K562 (cell line): ENCODE results near the gene AJM1. TPM values are rescaled to one million over a fixed set of nuclear protein-coding genes. Genes with fewer than 3 reads are reported as not detected.

ENCODE experiments used
- CBX8 ChIP-seq: fragments of 200-600 bp; sonication (generic); IDR thresholded peaks from 2 replicates; pipeline ENCODE4 v1.6.1; 2012; ENCODE audit warnings: borderline replicate concordance, mixed run types, low read depth, mild to moderate bottlenecking, moderate library complexity, mixed read lengths, low read length, control low read depth, inconsistent platforms; ENCODE audit not compliant: poor library complexity, severe bottlenecking; ENCODE audit errors: extremely low read depth
- ELF2 ChIP-seq: fragments of 250-450 bp; sonication (Bioruptor Pico); IDR thresholded peaks from 2 replicates; pipeline ENCODE4 v1.5.0; 2021; ENCODE audit warnings: mild to moderate bottlenecking
- EP400 ChIP-seq: fragments of 450-650 bp; IDR thresholded peaks from 2 replicates; pipeline ENCODE4 v1.6.1; 2017; ENCODE audit warnings: antibody characterized with exemption, mild to moderate bottlenecking, moderate library complexity
- HDAC3 ChIP-seq: fragments of 450-650 bp; IDR thresholded peaks from 2 replicates; pipeline ENCODE4 v1.6.1; 2018; ENCODE audit warnings: borderline replicate concordance, mild to moderate bottlenecking, moderate library complexity; ENCODE audit not compliant: partially characterized antibody
- KDM5B ChIP-seq: fragments of 200-600 bp; sonication (generic); IDR thresholded peaks from 2 replicates; pipeline ENCODE4 v1.6.1; 2012; ENCODE audit warnings: low read depth, mild to moderate bottlenecking, moderate library complexity, low read length, control low read depth, inconsistent platforms; ENCODE audit not compliant: insufficient replicate concordance
- NR1H2 ChIP-seq: sonication (generic); formaldehyde crosslinking; IDR thresholded peaks from 2 replicates; pipeline ENCODE4 v1.4.0; 2020; ENCODE audit warnings: mild to moderate bottlenecking, missing genetic modification reagents
- PRMT5 ChIP-seq: sonication (generic); formaldehyde crosslinking; IDR thresholded peaks from 2 replicates; pipeline ENCODE4 v1.5.0; 2020; ENCODE audit warnings: missing genetic modification reagents
- SAFB ChIP-seq: fragments of 200-400 bp; formaldehyde crosslinking; IDR thresholded peaks from 2 replicates; pipeline ENCODE4 v1.6.1; 2017; ENCODE audit warnings: low read depth, low read length, borderline replicate concordance
- SNRNP70 ChIP-seq: fragments of 200-400 bp; formaldehyde crosslinking; optimal IDR thresholded peaks from 2 replicates; pipeline ENCODE3; 2017; ENCODE audit warnings: low read depth, low read length
- TARDBP ChIP-seq: fragments of 450-650 bp; IDR thresholded peaks from 2 replicates; pipeline ENCODE4 v1.6.1; 2016
- ZNF146 ChIP-seq: IDR thresholded peaks from one replicate; pipeline ENCODE4 v1.6.1; 2018; ENCODE audit warnings: missing compliant biosample characterization; ENCODE audit not compliant: unreplicated experiment
- ZNF24 ChIP-seq: fragments of 450-650 bp; IDR thresholded peaks from 2 replicates; pipeline ENCODE4 v1.6.1; 2016
- ZNF785 ChIP-seq: fragments of 250-450 bp; sonication (Bioruptor Pico); IDR thresholded peaks from 2 replicates; pipeline ENCODE4 v1.4.0; 2020; ENCODE audit warnings: mild to moderate bottlenecking
- polyA plus RNA-seq, 8 experiments: library from polyadenylated mRNA; depleted of rRNA in 4 of 8; stranded (reverse) in 5 of 8; unstranded in 3 of 8; fragments of >200 nt; fragmentation: Nextera tagmentation in 2 of 8; fragmentation: Illumina TruSeq in 1 of 8; extraction: Ambion mirVana in 2 of 8; extraction: Trizol in 1 of 8; gene quantifications; 2 replicates each; pipeline versions ENCODE4 v1.2.1 to v1.2.3, GENCODE V29; 2011 to 2014; ENCODE audit warnings: inconsistent platforms in 1 of 8, missing spikeins in 1 of 8
- total RNA-seq, 7 experiments: library from RNA; depleted of rRNA in 6 of 7; stranded (reverse); fragments of >200 nt in 6 of 7; fragmentation: Illumina TruSeq in 2 of 7; extraction: Trizol in 2 of 7; gene quantifications; 2 replicates each; pipeline versions ENCODE4 v1.2.1 to v1.2.3, GENCODE V29; 2011 to 2021; ENCODE audit warnings: low replicate concordance in 1 of 7
- TF ChIP-seq, protein P1 (sequence below): fragments of 450-650 bp; IDR thresholded peaks from 2 replicates; pipeline ENCODE4 v1.6.1; 2016; ENCODE audit warnings: antibody characterized with exemption
- TF ChIP-seq, protein P2 (sequence below): conservative IDR thresholded peaks from 2 replicates; pipeline ENCODE4 v1.6.1; 2011; ENCODE audit warnings: low read depth, mild to moderate bottlenecking, low read length; ENCODE audit not compliant: control insufficient read depth
- TF ChIP-seq, protein P3 (sequence below): fragments of 450-650 bp; IDR thresholded peaks from 2 replicates; pipeline ENCODE4 v1.6.1; 2016; ENCODE audit warnings: missing biosample characterization, missing genetic modification characterization
- TF ChIP-seq, protein P4 (sequence below), 2 experiments: IDR thresholded peaks; 2 replicates each; pipeline ENCODE4 v1.6.1; 2012; ENCODE audit warnings: improper control_type of control experiment in 2 of 2, low read depth in 2 of 2, low read length in 2 of 2, borderline replicate concordance in 1 of 2
- TF ChIP-seq, protein P5 (sequence below), 2 experiments: fragments of 200-800 bp in 1 of 2; sonication (Bioruptor generic) in 1 of 2; sonication (generic) in 1 of 2; formaldehyde crosslinking in 1 of 2; IDR thresholded peaks in 1 of 2; conservative IDR thresholded peaks in 1 of 2; 2 replicates each; pipeline versions ENCODE4 v1.5.0 to v1.6.1; 2016 to 2020; ENCODE audit warnings: missing compliant biosample characterization in 1 of 2, missing genetic modification characterization in 1 of 2, missing genetic modification reagents in 1 of 2

AJM1 gene
- total and polyA plus RNA-seq, 9 of the 15 experiments (the other 6 are each of a cell fraction or from before 2014, with no cell fraction given): 0.01 to 3.7 (median 0.65) TPM; not detected in 1

DNA sequence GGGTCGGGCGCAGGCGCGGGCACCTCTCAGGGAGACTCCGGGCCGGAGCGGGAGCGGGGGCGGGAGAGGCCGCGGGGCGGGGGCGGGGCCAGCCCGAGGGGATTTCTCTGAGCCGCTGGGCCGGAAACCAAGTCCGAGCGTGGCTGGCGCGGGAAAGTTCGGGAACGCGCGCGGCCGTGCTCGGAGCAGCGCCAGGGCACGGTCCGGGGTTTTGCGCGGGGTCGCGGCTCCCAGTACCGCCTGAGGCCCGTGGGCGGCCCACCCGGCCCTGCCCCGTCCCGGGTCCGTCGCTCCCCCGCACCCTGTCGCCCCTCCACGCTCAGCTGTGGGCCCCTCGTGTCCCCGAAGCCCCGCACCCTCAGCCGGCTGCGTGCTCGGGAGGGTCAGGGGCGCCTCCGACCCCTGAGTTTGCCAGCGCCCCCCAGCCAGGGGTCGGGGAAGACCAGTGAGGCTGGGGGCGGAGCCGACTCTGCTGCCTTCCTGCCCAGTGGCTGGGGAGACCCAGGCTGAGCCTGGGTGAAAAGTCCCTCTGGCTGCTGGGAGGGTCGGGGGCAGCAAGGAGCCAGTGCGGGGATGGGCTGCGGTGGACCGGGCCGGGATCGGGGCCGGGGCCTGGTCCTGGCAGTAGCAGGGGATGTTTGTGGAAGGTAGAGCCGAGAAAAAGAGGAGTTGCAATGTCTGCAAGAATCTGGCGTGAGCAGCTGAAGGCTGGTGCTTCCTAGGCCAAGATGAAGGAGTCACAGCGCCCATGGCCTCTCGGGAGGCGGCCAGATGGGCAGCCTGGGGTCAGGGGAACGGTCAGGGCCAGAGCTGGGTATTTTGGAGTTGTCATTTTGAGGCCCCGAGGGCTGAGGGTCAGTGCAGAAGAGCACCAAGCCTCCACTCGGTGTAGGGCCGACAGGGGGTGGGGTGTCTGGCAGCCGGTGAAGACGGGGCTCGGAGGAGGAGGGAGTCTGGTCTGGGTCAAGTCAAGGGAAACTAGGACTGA is 44.6 kb downstream of the AJM1 start (continued):
- TF ChIP-seq SNRNP70: no peak
- TF ChIP-seq KDM5B: peak; percentile 35
- TF ChIP-seq NR1H2 (CRISPR knock-in tag): no peak
- TF ChIP-seq, protein P1, sequence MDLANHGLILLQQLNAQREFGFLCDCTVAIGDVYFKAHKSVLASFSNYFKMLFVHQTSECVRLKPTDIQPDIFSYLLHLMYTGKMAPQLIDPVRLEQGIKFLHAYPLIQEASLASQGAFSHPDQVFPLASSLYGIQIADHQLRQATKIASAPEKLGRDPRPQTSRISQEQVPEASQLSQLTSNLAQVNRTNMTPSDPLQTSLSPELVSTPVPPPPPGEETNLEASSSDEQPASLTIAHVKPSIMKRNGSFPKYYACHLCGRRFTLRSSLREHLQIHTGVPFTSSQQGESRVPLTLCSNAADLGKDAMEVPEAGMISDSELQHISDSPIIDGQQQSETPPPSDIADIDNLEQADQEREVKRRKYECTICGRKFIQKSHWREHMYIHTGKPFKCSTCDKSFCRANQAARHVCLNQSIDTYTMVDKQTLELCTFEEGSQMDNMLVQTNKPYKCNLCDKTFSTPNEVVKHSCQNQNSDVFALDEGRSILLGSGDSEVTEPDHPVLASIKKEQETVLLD: no peak
- no peak; the same call in 1 of the 2 replicates for TF ChIP-seq TARDBP
- no peak for TF ChIP-seq HDAC3
- no peak for TF ChIP-seq PRMT5 (CRISPR knock-in tag)
- TF ChIP-seq, protein P2, sequence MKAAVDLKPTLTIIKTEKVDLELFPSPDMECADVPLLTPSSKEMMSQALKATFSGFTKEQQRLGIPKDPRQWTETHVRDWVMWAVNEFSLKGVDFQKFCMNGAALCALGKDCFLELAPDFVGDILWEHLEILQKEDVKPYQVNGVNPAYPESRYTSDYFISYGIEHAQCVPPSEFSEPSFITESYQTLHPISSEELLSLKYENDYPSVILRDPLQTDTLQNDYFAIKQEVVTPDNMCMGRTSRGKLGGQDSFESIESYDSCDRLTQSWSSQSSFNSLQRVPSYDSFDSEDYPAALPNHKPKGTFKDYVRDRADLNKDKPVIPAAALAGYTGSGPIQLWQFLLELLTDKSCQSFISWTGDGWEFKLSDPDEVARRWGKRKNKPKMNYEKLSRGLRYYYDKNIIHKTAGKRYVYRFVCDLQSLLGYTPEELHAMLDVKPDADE: peak; percentile 36; the same call in 1 of the 2 replicates
- TF ChIP-seq, protein P3, sequence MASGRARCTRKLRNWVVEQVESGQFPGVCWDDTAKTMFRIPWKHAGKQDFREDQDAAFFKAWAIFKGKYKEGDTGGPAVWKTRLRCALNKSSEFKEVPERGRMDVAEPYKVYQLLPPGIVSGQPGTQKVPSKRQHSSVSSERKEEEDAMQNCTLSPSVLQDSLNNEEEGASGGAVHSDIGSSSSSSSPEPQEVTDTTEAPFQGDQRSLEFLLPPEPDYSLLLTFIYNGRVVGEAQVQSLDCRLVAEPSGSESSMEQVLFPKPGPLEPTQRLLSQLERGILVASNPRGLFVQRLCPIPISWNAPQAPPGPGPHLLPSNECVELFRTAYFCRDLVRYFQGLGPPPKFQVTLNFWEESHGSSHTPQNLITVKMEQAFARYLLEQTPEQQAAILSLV (tag): no peak
- TF ChIP-seq ZNF785 (CRISPR knock-in tag): no peak
- TF ChIP-seq, protein P4, sequence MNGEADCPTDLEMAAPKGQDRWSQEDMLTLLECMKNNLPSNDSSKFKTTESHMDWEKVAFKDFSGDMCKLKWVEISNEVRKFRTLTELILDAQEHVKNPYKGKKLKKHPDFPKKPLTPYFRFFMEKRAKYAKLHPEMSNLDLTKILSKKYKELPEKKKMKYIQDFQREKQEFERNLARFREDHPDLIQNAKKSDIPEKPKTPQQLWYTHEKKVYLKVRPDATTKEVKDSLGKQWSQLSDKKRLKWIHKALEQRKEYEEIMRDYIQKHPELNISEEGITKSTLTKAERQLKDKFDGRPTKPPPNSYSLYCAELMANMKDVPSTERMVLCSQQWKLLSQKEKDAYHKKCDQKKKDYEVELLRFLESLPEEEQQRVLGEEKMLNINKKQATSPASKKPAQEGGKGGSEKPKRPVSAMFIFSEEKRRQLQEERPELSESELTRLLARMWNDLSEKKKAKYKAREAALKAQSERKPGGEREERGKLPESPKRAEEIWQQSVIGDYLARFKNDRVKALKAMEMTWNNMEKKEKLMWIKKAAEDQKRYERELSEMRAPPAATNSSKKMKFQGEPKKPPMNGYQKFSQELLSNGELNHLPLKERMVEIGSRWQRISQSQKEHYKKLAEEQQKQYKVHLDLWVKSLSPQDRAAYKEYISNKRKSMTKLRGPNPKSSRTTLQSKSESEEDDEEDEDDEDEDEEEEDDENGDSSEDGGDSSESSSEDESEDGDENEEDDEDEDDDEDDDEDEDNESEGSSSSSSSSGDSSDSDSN (IDR thresholded peaks at IDR 0.05; ENCODE audit: borderline replicate concordance in 1 of 2, low read depth in 2 of 2, low read length in 2 of 2): 0 out of 4 replicates have a peak, but pooled peaks of 1 of the 2 experiments have one; percentile 44
- TF ChIP-seq, protein P5, sequence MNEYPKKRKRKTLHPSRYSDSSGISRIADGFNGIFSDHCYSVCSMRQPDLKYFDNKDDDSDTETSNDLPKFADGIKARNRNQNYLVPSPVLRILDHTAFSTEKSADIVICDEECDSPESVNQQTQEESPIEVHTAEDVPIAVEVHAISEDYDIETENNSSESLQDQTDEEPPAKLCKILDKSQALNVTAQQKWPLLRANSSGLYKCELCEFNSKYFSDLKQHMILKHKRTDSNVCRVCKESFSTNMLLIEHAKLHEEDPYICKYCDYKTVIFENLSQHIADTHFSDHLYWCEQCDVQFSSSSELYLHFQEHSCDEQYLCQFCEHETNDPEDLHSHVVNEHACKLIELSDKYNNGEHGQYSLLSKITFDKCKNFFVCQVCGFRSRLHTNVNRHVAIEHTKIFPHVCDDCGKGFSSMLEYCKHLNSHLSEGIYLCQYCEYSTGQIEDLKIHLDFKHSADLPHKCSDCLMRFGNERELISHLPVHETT (CRISPR knock-in tag; conservative IDR thresholded peaks at IDR 0.05 in 1 of 2, IDR thresholded peaks at IDR 0.05 in 1 of 2): peak in 1 of 2 experiments; percentile 69; a peak in 1 of 4 replicates
- TF ChIP-seq SAFB: peak; percentile 92
- no peak for TF ChIP-seq CBX8
- peak; percentile 55; the same call in 1 of the 2 replicates for TF ChIP-seq ELF2 (CRISPR knock-in tag)
- TF ChIP-seq EP400: no peak
- TF ChIP-seq ZNF146 (CRISPR knock-in tag): no peak
- TF ChIP-seq ZNF24: no peak
